Fibroblast of lung (primary cell): Measurements from ENCODE around the gene RNGTT.

Source experiments
- EZH2 ChIP-seq: IDR thresholded peaks from 2 replicates; pipeline ENCODE4 v1.5.1; 2012; ENCODE audit warnings: low read length, control low read depth, mild to moderate bottlenecking; ENCODE audit errors: missing control alignments
- TF ChIP-seq, protein P1 (sequence below), 2 donors: IDR thresholded peaks in 1 of 2; conservative IDR thresholded peaks in 1 of 2; 1 replicate in 1 of 2; 2 replicates in 1 of 2; pipeline ENCODE4 v1.5.1; 2011 to 2012; ENCODE audit warnings: low read length in 2 of 2, control low read depth in 1 of 2, inconsistent platforms in 1 of 2, low read depth in 1 of 2, mild to moderate bottlenecking in 1 of 2

DNA sequence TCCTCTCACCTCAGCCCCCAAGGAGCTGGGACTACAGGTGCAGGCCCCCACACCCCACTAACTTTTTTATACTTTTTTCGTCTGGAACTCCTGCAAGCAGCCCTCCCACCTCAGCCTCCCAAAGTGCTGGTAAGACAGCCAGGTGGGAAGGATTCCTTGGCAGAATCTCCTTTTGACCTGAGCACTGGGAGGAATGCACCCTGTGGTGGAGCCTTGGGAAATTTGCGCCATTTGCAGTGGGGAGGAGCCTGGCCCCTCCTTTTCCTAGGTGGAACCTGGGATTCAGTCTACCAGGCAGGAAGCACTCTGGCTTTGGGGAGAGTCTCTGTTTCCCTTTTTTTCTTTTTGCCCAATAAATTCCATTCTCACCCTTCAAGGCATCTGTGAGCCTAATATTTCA lies 2.3 kb upstream of the RNGTT start:
- TF ChIP-seq, protein P1, sequence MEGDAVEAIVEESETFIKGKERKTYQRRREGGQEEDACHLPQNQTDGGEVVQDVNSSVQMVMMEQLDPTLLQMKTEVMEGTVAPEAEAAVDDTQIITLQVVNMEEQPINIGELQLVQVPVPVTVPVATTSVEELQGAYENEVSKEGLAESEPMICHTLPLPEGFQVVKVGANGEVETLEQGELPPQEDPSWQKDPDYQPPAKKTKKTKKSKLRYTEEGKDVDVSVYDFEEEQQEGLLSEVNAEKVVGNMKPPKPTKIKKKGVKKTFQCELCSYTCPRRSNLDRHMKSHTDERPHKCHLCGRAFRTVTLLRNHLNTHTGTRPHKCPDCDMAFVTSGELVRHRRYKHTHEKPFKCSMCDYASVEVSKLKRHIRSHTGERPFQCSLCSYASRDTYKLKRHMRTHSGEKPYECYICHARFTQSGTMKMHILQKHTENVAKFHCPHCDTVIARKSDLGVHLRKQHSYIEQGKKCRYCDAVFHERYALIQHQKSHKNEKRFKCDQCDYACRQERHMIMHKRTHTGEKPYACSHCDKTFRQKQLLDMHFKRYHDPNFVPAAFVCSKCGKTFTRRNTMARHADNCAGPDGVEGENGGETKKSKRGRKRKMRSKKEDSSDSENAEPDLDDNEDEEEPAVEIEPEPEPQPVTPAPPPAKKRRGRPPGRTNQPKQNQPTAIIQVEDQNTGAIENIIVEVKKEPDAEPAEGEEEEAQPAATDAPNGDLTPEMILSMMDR (conservative IDR thresholded peaks at IDR 0.05 in 1 of 2, IDR thresholded peaks at IDR 0.05 in 1 of 2; ENCODE audit: low read depth in 1 of 2, low read length in 2 of 2): no peak
- TF ChIP-seq EZH2: no peak
